ENCODE measurements around the gene AHCTF1. TPM values are rescaled to one million over a fixed set of nuclear protein-coding genes. Genes with fewer than 3 reads are reported as not detected.

Gene AHCTF1
- total and polyA plus RNA-seq, 9 of the 15 experiments (the other 6 are each of a cell fraction or from before 2014, with no cell fraction given): 9.4 to 102 (median 47.6) TPM

GRCh38 chr1:246951413-246951812 is 19.7 kb upstream of the AHCTF1 start (continued):
- no peak for TF ChIP-seq ZFPM2 (CRISPR knock-in tag; IDR thresholded peaks at IDR 0.05)
- TF ChIP-seq ILK (tag; IDR thresholded peaks at IDR 0.05; ENCODE audit: borderline replicate concordance, low read depth): no peak
- TF ChIP-seq TAL1 (IDR thresholded peaks at IDR 0.05): no peak
- no peak for TF ChIP-seq FOXK1 (CRISPR knock-in tag; IDR thresholded peaks at IDR 0.05; ENCODE audit: borderline replicate concordance)
- TF ChIP-seq ZNF263 (CRISPR knock-in tag; IDR thresholded peaks at IDR 0.05; ENCODE audit: borderline replicate concordance): no peak

GRCh38 chr1:246949956-246950355 is 18.2 kb upstream of the AHCTF1 start:
- no peak for FAIRE-seq

More at GRCh38 chr1:246949956-246950355, 18.2 kb upstream of the AHCTF1 start:
- H3K9me1 ChIP-seq (ENCODE audit: control insufficient read depth, insufficient read depth, low read length): no peaks in the 10 kb centered on the region
- BruUV-seq (replicated peaks): no TSS peak
- TF ChIP-seq DNMT1 (IDR thresholded peaks at IDR 0.05) (no peak), FOXK1 (CRISPR knock-in tag; IDR thresholded peaks at IDR 0.05; ENCODE audit: borderline replicate concordance) (no peak), ZNF431 (CRISPR knock-in tag; IDR thresholded peaks at IDR 0.05) (no peak), HIVEP1 (CRISPR knock-in tag; IDR thresholded peaks at IDR 0.05) (no peak), USF2 (CRISPR knock-in tag; IDR thresholded peaks at IDR 0.05) (no peak), MAFK (IDR thresholded peaks at IDR 0.05; ENCODE audit: low read length) (no peak), ETV5 (CRISPR knock-in tag; IDR thresholded peaks at IDR 0.05; ENCODE audit: low read depth) (no peak), ZNF668 (CRISPR knock-in tag; IDR thresholded peaks at IDR 0.05) (no peak), POLR2A (conservative IDR thresholded peaks at IDR 0.05) (no peak), BRF2 (IDR thresholded peaks at IDR 0.05; ENCODE audit: borderline replicate concordance, insufficient read depth, insufficient read length) (no peak), SMAD2 (IDR thresholded peaks at IDR 0.05; ENCODE audit: low read depth, low read length) (no peak), ZC3H4 (CRISPR knock-in tag; IDR thresholded peaks at IDR 0.05; ENCODE audit: borderline replicate concordance) (no peak)
- H3K9ac ChIP-seq (ENCODE audit: insufficient read depth in 1 of 2, low read depth in 2 of 2, low read length in 2 of 2): no peak overlapping the region
- no peak overlapping the region for H3K4me2 ChIP-seq (ENCODE audit: insufficient read depth, low read length)
- no peak overlapping the region for H3K4me3 ChIP-seq
- H2AFZ ChIP-seq (ENCODE audit: low read depth, low read length): no peak overlapping the region
- no peak for ATAC-seq
- H3K4me1 ChIP-seq (replicated peaks in 1 of 2; ENCODE audit: control insufficient read depth in 2 of 2, insufficient read depth in 2 of 2, low read length in 2 of 2): no peaks in the 10 kb centered on the region; a peak in 1 of 5 replicates
- CTCF ChIA-PET (ENCODE audit: low intra/inter-chr PET ratio): no interaction called here
- in situ Hi-C loops (cut with MboI): no loop called here
- no peaks in the 10 kb centered on the region for H3K36me3 ChIP-seq (ENCODE audit: control insufficient read depth, insufficient read depth, low read length)
- WGBS (ENCODE audit: insufficient coverage, low coverage, missing lambda C conversion rate): 52% methylated on average over 3 of the region's 3 CpGs
- H3K9me3 ChIP-seq (replicated peaks; ENCODE audit: control insufficient read depth, insufficient read depth, low read depth, low read length): no peaks in the 10 kb centered on the region
- no peaks in the 10 kb centered on the region for H3K27me3 ChIP-seq (ENCODE audit: control insufficient read depth in 2 of 2, insufficient read depth in 2 of 2, low read length in 2 of 2)
- H3K79me2 ChIP-seq (ENCODE audit: control insufficient read depth, insufficient read depth, low read length): no peaks in the 10 kb centered on the region
- DNase-seq (ENCODE audit: extremely low read depth in 1 of 4, low spot score in 3 of 4): no peak
- intact Hi-C loops (cut with micrococcal nuclease): no loop called here
- H4K20me1 ChIP-seq (replicated peaks; ENCODE audit: control insufficient read depth, insufficient read depth, low read length): no peaks in the 10 kb centered on the region
- POLR2A ChIA-PET: interaction anchor here (0.6 kb wide), 2 partner anchors 18 to 850 kb away, joined by 3 to 5 read pairs; no protein-coding TSS in a partner anchor
- H3K27ac ChIP-seq (ENCODE audit: extremely low read depth, low read depth, low read length): no peak overlapping the region

All from K562 (cell line).